GM11168 (cell line): Measurements from ENCODE around the gene GPR142.

Experiments
- in situ Hi-C: fragments of 300-500 bp; cut with MboI; formaldehyde crosslinking; loops from one replicate; pipeline ENCODE4 v1.12.0; 2022; ENCODE audit warnings: low sequenced_read_pairs; ENCODE audit not compliant: unreplicated experiment

Gene GPR142

DNA sequence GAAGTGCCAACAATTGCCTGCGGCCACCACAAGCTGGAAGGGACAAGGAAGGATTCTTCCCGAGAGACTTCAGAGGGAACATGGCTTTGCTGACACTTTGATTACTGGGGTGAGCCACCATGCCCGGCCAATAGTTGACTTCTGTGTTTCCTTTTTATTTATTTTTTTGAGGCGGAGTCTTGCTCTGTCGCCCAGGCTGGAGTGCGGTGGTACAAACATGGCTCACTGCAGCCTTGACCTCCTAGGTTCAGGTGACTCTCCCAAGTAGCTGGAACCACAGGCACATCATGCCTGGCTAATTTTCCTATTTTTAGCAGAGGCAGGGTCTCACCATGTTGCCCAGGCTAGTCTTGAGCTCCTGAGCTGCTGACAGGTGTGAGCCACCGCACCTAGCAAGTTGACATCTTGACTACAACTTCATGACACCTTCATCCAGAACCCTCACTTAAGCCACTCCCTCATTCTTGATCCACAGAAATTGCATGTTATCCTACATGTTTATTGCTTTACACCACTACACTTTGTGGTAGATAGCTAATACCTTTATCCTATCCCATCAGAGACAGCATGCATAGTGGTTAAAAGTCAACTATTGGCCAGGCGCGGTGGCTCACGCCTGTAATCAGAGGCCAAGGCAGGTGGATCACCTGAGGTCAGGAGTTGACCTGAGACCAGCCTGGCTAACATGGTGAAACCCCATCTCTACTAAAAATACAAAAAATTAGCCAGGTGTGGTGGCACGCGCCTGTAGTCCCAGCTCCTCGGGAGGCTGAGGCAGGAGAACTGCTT, 48.5 kb downstream of the GPR142 start:
- in situ Hi-C loops: no loop called here

- in situ Hi-C loops: no loop called here
Observed at GRCh38 chr17:74417178-74418045, 50.1 kb downstream of the GPR142 start.

- in situ Hi-C loops: no loop called here
Observed at GRCh38 chr17:74419928-74420411, 52.7 kb downstream of the GPR142 start.
